Stomach (tissue), 9 donors: ENCODE results near the gene KCNAB1. TPM values are rescaled to one million over a fixed set of nuclear protein-coding genes. Genes with fewer than 3 reads are reported as not detected.

ENCODE experiments used
- DNase-seq, 2 donors: peaks; one replicate each; pipeline versions ENCODE4 v3.0.0 to v3.0.0-alpha.2; 2013 to 2019
- H3K27ac ChIP-seq, 5 donors: fragments of 200-600 bp in 4 of 5; sonication (generic) in 4 of 5; one replicate each; pipeline ENCODE4 v1.5.1; 2013 to 2019; ENCODE audit warnings: mild to moderate bottlenecking in 1 of 5, moderate library complexity in 1 of 5
- H3K27me3 ChIP-seq, 3 donors: fragments of 200-600 bp; sonication (generic); one replicate each; pipeline ENCODE4 v1.5.1; 2017 to 2019; ENCODE audit warnings: mixed run types in 1 of 3
- H3K36me3 ChIP-seq, 4 donors: fragments of 200-600 bp; sonication (generic); 1 replicate in 3 of 4; 2 replicates in 1 of 4; pipeline ENCODE4 v1.5.1; 2016 to 2019
- H3K4me1 ChIP-seq, 4 donors: fragments of 200-600 bp; sonication (generic); one replicate each; pipeline ENCODE4 v1.5.1; 2016 to 2019
- H3K4me3 ChIP-seq, 4 donors: fragments of 200-600 bp; sonication (generic) in 3 of 4; one replicate each; pipeline ENCODE4 v1.5.1; 2016 to 2019; ENCODE audit warnings: mild to moderate bottlenecking in 1 of 4
- H3K9me3 ChIP-seq, 4 donors: fragments of 200-600 bp; sonication (generic); one replicate each; pipeline ENCODE4 v1.5.1; 2016 to 2019
- CTCF ChIP-seq, 7 experiments: fragments of 450-650 bp in 4 of 7; fragments of 200-600 bp in 3 of 7; sonication (generic) in 3 of 7; IDR thresholded peaks; one replicate each; pipeline ENCODE4 v1.5.1; 2016 to 2019; ENCODE audit warnings: antibody characterized with exemption in 7 of 7, control low read depth in 2 of 7, mild to moderate bottlenecking in 1 of 7
- EP300 ChIP-seq: sonication (generic); formaldehyde crosslinking; IDR thresholded peaks from one replicate; pipeline ENCODE4 v1.6.1; 2017; ENCODE audit warnings: antibody characterized with exemption
- POLR2A ChIP-seq, 4 donors: fragments of 450-650 bp; IDR thresholded peaks; one replicate each; pipeline ENCODE4 v1.6.1; 2016; ENCODE audit warnings: antibody characterized with exemption in 4 of 4, control low read depth in 2 of 4, mild to moderate bottlenecking in 1 of 4, moderate library complexity in 1 of 4
- POLR2AphosphoS5 ChIP-seq, 3 donors: sonication (generic); formaldehyde crosslinking; IDR thresholded peaks; one replicate each; pipeline ENCODE4 v1.6.1; 2016; ENCODE audit warnings: antibody characterized with exemption in 3 of 3
- WGBS, 5 donors: extraction: QIAGEN DNeasy Blood & Tissue Kit in 3 of 5; methylation state at CpG; one replicate each; pipeline versions ENCODE4 v1.1.5 to v1.1.7; 2013 to 2018; 5-methylcytosine and 5-hydroxymethylcytosine counted together
- intact Hi-C: fragments of 100-400 bp; cut with DNase I; formaldehyde crosslinking; loops from one replicate; pipeline ENCODE4 v1.15.1; 2023; ENCODE audit warnings: low total_unique reads
- polyA plus RNA-seq, 3 donors: library from polyadenylated mRNA; stranded (reverse); fragments of 200-250 nt; gene quantifications; one replicate each; pipeline ENCODE4 v1.2.3, GENCODE V29; 2013
- total RNA-seq, 5 donors: library from RNA; depleted of rRNA; stranded (reverse); fragments of >200 nt; gene quantifications; one replicate each; pipeline versions ENCODE4 v1.1.0 to v1.2.3, GENCODE V29; 2014 to 2016
- donor health status: healthy with polysubstance abuse.
- donor health status: Bipolar disorder and iron deficiency.
- donor health status: healthy.

The KCNAB1 gene
- total and polyA plus RNA-seq, 8 donors: 0.12 to 3.8 (median 0.29) TPM; not detected in 2

GRCh38 chr3:156180077-156180476 is 59.7 kb downstream of the KCNAB1 start:
- Histone ChIP-seq H3K27ac (no peak overlapping the region), H3K9me3 (no peaks in the 10 kb centered on the region), H3K36me3 (no peaks in the 10 kb centered on the region), H3K4me3 (no peak overlapping the region), H3K4me1 (peaks cover 0 to 11% (median 0%) of the 10 kb centered on the region in 4 donors), H3K27me3 (no peaks in the 10 kb centered on the region)
- TF ChIP-seq POLR2A (IDR thresholded peaks at IDR 0.05) (no peak), POLR2AphosphoS5 (IDR thresholded peaks at IDR 0.05) (peak in 1 of 3 donors; percentile 56)
- intact Hi-C loops: no loop called here
- DNase-seq: no peak

DNA sequence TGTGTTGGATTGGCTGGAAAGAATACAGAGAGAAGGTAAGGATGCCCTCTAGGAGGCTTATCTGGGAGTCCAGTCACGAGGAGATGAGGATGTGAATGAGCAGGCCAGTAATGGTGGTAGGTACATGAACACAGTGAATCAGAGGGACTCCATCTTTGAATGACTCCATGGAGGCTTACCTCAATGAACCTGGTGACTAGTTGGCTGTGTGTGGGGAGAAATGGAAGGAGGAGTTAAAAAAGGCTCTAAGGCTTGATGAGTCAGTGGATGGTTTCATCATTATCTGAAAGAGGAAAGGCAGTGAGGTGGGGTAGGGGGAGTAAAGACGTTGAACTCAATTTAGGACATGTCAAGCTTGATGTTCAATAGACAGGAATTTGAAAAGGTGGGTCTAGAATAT is 61.1 kb downstream of the KCNAB1 start:
- H3K27me3 ChIP-seq: no peaks in the 10 kb centered on the region
- DNase-seq: no peak
- peaks cover 0 to 11% (median 0%) of the 10 kb centered on the region in 4 donors for H3K4me1 ChIP-seq
- H3K4me3 ChIP-seq: no peak overlapping the region
- no peak for TF ChIP-seq POLR2AphosphoS5 (IDR thresholded peaks at IDR 0.05)
- TF ChIP-seq CTCF (IDR thresholded peaks at IDR 0.05): no peak
- TF ChIP-seq POLR2A (IDR thresholded peaks at IDR 0.05): no peak
- TF ChIP-seq EP300: no peak
- intact Hi-C loops: no loop called here
- H3K9me3 ChIP-seq: no peaks in the 10 kb centered on the region
- 68 to 87% (median 78%) methylated on average over 2 of the region's 2 CpGs for WGBS, 5 donors
- no peak overlapping the region for H3K27ac ChIP-seq
- H3K36me3 ChIP-seq: no peaks in the 10 kb centered on the region

DNA sequence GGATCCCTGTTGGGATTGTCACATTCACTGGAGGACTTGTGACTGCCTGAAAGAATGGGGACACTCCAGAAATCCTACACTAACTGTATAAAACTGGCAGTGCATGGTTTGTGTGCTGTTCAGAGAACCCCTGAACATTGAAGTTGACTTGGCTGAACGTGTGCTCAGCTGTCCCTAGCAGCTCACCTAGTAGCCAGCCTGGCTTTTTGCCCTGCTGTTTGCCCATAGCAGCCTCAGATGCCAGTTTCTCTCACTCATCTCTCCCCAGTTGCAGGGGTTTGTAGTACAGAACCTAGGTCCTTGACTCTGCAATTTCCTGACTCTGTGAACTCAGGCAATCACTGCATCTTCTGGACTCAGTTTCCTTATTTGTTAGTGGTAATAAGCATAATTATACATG is 63.0 kb downstream of the KCNAB1 start:
- intact Hi-C loops: no loop called here
- Histone ChIP-seq H3K27me3 (no peaks in the 10 kb centered on the region), H3K4me1 (peaks cover 0 to 11% (median 0%) of the 10 kb centered on the region in 4 donors), H3K9me3 (no peaks in the 10 kb centered on the region), H3K36me3 (no peaks in the 10 kb centered on the region), H3K4me3 (no peak overlapping the region), H3K27ac (no peak overlapping the region)
- WGBS, 5 donors: 22 to 67% (median 38%) methylated on average over 1 of the region's 1 CpG
- TF ChIP-seq EP300 (no peak), CTCF (IDR thresholded peaks at IDR 0.05) (no peak)
- DNase-seq: no peak

GRCh38 chr3:156184156-156184555 is 63.8 kb downstream of the KCNAB1 start:
- no peak overlapping the region for H3K4me3 ChIP-seq
- no peaks in the 10 kb centered on the region for H3K27me3 ChIP-seq
- TF ChIP-seq POLR2AphosphoS5 (IDR thresholded peaks at IDR 0.05) (no peak), EP300 (no peak)
- intact Hi-C loops: no loop called here
- no peaks in the 10 kb centered on the region for H3K36me3 ChIP-seq
- no peaks in the 10 kb centered on the region for H3K9me3 ChIP-seq
- H3K27ac ChIP-seq: no peak overlapping the region
- 92 to 100% (median 96%) methylated on average over 1 of the region's 1 CpG for WGBS, 5 donors
- peaks cover 0 to 11% (median 0%) of the 10 kb centered on the region in 4 donors for H3K4me1 ChIP-seq
- DNase-seq: no peak

- intact Hi-C loops: no loop called here
- 89 to 94% (median 91%) methylated on average over 2 of the region's 2 CpGs for WGBS, 5 donors
- H3K4me1 ChIP-seq: no peaks in the 10 kb centered on the region
- H3K27ac ChIP-seq: no peak overlapping the region
- no peaks in the 10 kb centered on the region for H3K9me3 ChIP-seq
- no peak overlapping the region for H3K4me3 ChIP-seq
- TF ChIP-seq EP300 (no peak), POLR2A (IDR thresholded peaks at IDR 0.05) (no peak), CTCF (IDR thresholded peaks at IDR 0.05) (no peak), POLR2AphosphoS5 (IDR thresholded peaks at IDR 0.05) (no peak)
- H3K36me3 ChIP-seq: no peaks in the 10 kb centered on the region
- no peaks in the 10 kb centered on the region for H3K27me3 ChIP-seq
- DNase-seq: no peak
Observed at GRCh38 chr3:156187146-156187769, 66.9 kb downstream of the KCNAB1 start.
